HepG2 (cell line): ENCODE results near the gene TMEM63B. TPM values are rescaled to one million over a fixed set of nuclear protein-coding genes. Genes with fewer than 3 reads are reported as not detected.

ENCODE experiments used
- ATAC-seq: fragments of 200-7000 bp; cut with Tn5 transposase; 3 replicates; pipeline ENCODE4 v1.9.1; 2020; ENCODE audit warnings: mild to moderate bottlenecking, moderate library complexity
- BruUV-seq: library from RNA; stranded (reverse); fragments of 400-500 nt; replicated peaks from 2 replicates; lab custom pipeline; 2021; lab: Mats Ljungman, UMichigan
- CTCF ChIA-PET: fragments of 300-600 bp; formaldehyde crosslinking; extraction: SDS; loops from one replicate; lab custom pipeline; 2021; ENCODE audit warnings: low total read pairs, inconsistent platforms, low intra/inter-chr PET ratio; lab: Yijun Ruan, JAX
- POLR2A ChIA-PET: fragments of 350-600 bp; sonication (Branson Sonifier 250); formaldehyde crosslinking; loops from one replicate; lab custom pipeline; 2020; ENCODE audit warnings: antibody characterized with exemption, inconsistent platforms; lab: Yijun Ruan, JAX
- DNase-seq: peaks from one replicate; pipeline ENCODE4 v3.0.0-alpha.2; 2015; ENCODE audit warnings: low spot score
- FAIRE-seq: peaks from 3 replicates; lab custom pipeline; 2011; peaks lifted over from hg19 to GRCh38; lab: Jason Lieb, UNC
- H2AFZ ChIP-seq: one replicate; pipeline ENCODE4 v1.6.1; 2011; ENCODE audit warnings: low read length, inconsistent platforms
- H3K27ac ChIP-seq: fragments of 300-600 bp; 3 replicates; pipeline ENCODE4 v1.8.0; 2011; ENCODE audit warnings: mixed run types, mild to moderate bottlenecking, mixed read lengths, low read length, inconsistent platforms; ENCODE audit not compliant: insufficient read depth; ENCODE audit errors: extremely low read length
- H3K27me3 ChIP-seq, 2 experiments: fragments of 200-600 bp in 1 of 2; 2 replicates in 1 of 2; 3 replicates in 1 of 2; pipeline versions ENCODE4 v1.6.0 to v1.8.0; 2011; ENCODE audit warnings: low read length in 2 of 2, mild to moderate bottlenecking in 2 of 2, moderate library complexity in 2 of 2, inconsistent platforms in 1 of 2; ENCODE audit not compliant: insufficient read depth in 2 of 2, control insufficient read depth in 1 of 2
- H3K36me3 ChIP-seq, 2 experiments: fragments of 200-600 bp in 1 of 2; replicated peaks in 1 of 2; 2 replicates in 1 of 2; 3 replicates in 1 of 2; pipeline versions ENCODE4 v1.5.1 to v1.8.0; 2011; ENCODE audit warnings: low read length in 2 of 2, inconsistent platforms in 1 of 2; ENCODE audit not compliant: insufficient read depth in 2 of 2, control insufficient read depth in 1 of 2
- H3K4me1 ChIP-seq: 2 replicates; pipeline ENCODE4 v1.5.1; 2012; ENCODE audit warnings: low read length, inconsistent platforms; ENCODE audit not compliant: insufficient read depth
- H3K4me2 ChIP-seq: 2 replicates; pipeline ENCODE4 v1.6.0; 2011; ENCODE audit warnings: low read depth, low read length, inconsistent platforms
- H3K4me3 ChIP-seq, 3 experiments: fragments of 200-600 bp in 1 of 3; sonication (generic), shearing (Covaris generic) in 1 of 3; replicated peaks in 1 of 3; 2 replicates each; pipeline ENCODE4 v1.5.1; 2011 to 2016; ENCODE audit warnings: low read length in 3 of 3, inconsistent platforms in 2 of 3, low read depth in 2 of 3, mild to moderate bottlenecking in 2 of 3, control low read depth in 1 of 3, mixed read lengths in 1 of 3; ENCODE audit not compliant: insufficient read depth in 1 of 3
- H3K79me2 ChIP-seq: one replicate; pipeline ENCODE4 v1.6.1; 2011; ENCODE audit warnings: low read length, inconsistent platforms; ENCODE audit not compliant: insufficient read depth
- H3K9ac ChIP-seq: 2 replicates; pipeline ENCODE4 v1.6.0; 2011; ENCODE audit warnings: mild to moderate bottlenecking, low read depth, low read length, inconsistent platforms; ENCODE audit not compliant: insufficient read depth
- H3K9me3 ChIP-seq: 2 replicates; pipeline ENCODE4 v1.5.1; 2012; ENCODE audit warnings: mild to moderate bottlenecking, low read length
- H4K20me1 ChIP-seq: 2 replicates; pipeline ENCODE4 v1.6.0; 2011; ENCODE audit warnings: inconsistent platforms, mild to moderate bottlenecking, low read length, moderate library complexity; ENCODE audit not compliant: insufficient read depth
- PITX1 ChIP-seq: sonication (generic); formaldehyde crosslinking; IDR thresholded peaks from 2 replicates; pipeline ENCODE4 v1.5.1; 2020; ENCODE audit warnings: mild to moderate bottlenecking, missing genetic modification reagents
- SAFB2 ChIP-seq: sonication (generic); formaldehyde crosslinking; IDR thresholded peaks from 2 replicates; pipeline ENCODE4 v1.5.1; 2020; ENCODE audit warnings: missing genetic modification reagents, low read depth, mild to moderate bottlenecking, borderline replicate concordance
- TAF1 ChIP-seq: sonication (generic); formaldehyde crosslinking; IDR thresholded peaks from 2 replicates; pipeline ENCODE4 v1.4.0; 2020; ENCODE audit warnings: missing genetic modification reagents
- TEAD3 ChIP-seq: optimal IDR thresholded peaks from 2 replicates; pipeline ENCODE3; 2016; ENCODE audit warnings: borderline replicate concordance
- ZBTB4 ChIP-seq: sonication (generic); formaldehyde crosslinking; IDR thresholded peaks from 2 replicates; pipeline ENCODE4 v1.4.0; 2020; ENCODE audit warnings: missing genetic modification reagents, mild to moderate bottlenecking, borderline replicate concordance
- ZFAT ChIP-seq: sonication (generic); formaldehyde crosslinking; conservative IDR thresholded peaks from 2 replicates; pipeline ENCODE4 v1.8.1; 2023; ENCODE audit warnings: missing genetic modification reagents, inconsistent platforms
- ZNF121 ChIP-seq: sonication (generic); formaldehyde crosslinking; IDR thresholded peaks from 2 replicates; pipeline ENCODE4 v1.5.0; 2020; ENCODE audit warnings: mild to moderate bottlenecking, missing genetic modification reagents
- ZNF232 ChIP-seq: sonication (generic); formaldehyde crosslinking; IDR thresholded peaks from 2 replicates; pipeline ENCODE4 v1.4.0; 2020; ENCODE audit warnings: missing genetic modification reagents, borderline replicate concordance
- ZNF574 ChIP-seq: sonication (generic); formaldehyde crosslinking; IDR thresholded peaks from 2 replicates; pipeline ENCODE4 v1.4.0; 2020; ENCODE audit warnings: missing genetic modification reagents
- WGBS: methylation state at CpG from one replicate; pipeline ENCODE4 v1.1.6; 2017; ENCODE audit warnings: low lambda C conversion rate; 5-methylcytosine and 5-hydroxymethylcytosine counted together
- in situ Hi-C: cut with HindIII; loops from 2 replicates; pipeline ENCODE4 v1.10.0; 2017; ENCODE audit warnings: low pct_unique_long_range_greater_than_20kb; ENCODE audit not compliant: extremely low pct_ligation_motif_present
- intact Hi-C: fragments of 100-400 bp; cut with micrococcal nuclease; formaldehyde crosslinking; loops from one replicate; pipeline ENCODE4 v1.10.0; 2022; ENCODE audit not compliant: unreplicated experiment
- polyA plus RNA-seq, 8 experiments: library from polyadenylated mRNA; depleted of rRNA in 3 of 8; stranded (reverse) in 7 of 8; unstranded in 1 of 8; fragments of >200 nt; fragmentation: Illumina TruSeq in 4 of 8; extraction: Trizol in 4 of 8; gene quantifications; 2 replicates each; pipeline versions ENCODE4 v1.2.1 to v1.2.3, GENCODE V29; 2011 to 2016; ENCODE audit warnings: low read depth in 4 of 8, missing spikeins in 1 of 8, mixed read lengths in 1 of 8; ENCODE audit not compliant: insufficient read depth in 1 of 8
- total RNA-seq, 5 experiments: library from RNA; depleted of rRNA; stranded (reverse); fragments of >200 nt; fragmentation: Illumina TruSeq; extraction: Trizol; gene quantifications; 2 replicates each; pipeline ENCODE4 v1.2.3, GENCODE V29; 2016; ENCODE audit warnings: low read depth in 1 of 5
- TF ChIP-seq, protein P1 (sequence below): sonication (generic); formaldehyde crosslinking; IDR thresholded peaks from 2 replicates; pipeline ENCODE4 v1.4.0; 2020; ENCODE audit warnings: missing genetic modification reagents
- TF ChIP-seq, protein P2 (sequence below): sonication (generic); formaldehyde crosslinking; IDR thresholded peaks from 2 replicates; pipeline ENCODE4 v1.5.0; 2020; ENCODE audit warnings: missing genetic modification reagents

Gene TMEM63B
- total and polyA plus RNA-seq, 2 of the 13 experiments (the other 11 are each of a cell fraction or from before 2014, with no cell fraction given) = 27.4 to 75.8 TPM

- 65% methylated on average over 6 of the region's 6 CpGs for WGBS
- Histone ChIP-seq H3K27ac (peak overlapping the region; percentile 58), H4K20me1 (peaks cover 55% of the 10 kb centered on the region), H3K36me3 (peaks cover 11 to 38% of the 10 kb centered on the region in 2 experiments), H3K4me3 (no peak overlapping the region), H2AFZ (no peak overlapping the region), H3K9me3 (no peaks in the 10 kb centered on the region), H3K79me2 (peaks cover 82% of the 10 kb centered on the region), H3K27me3 (no peaks in the 10 kb centered on the region), H3K9ac (no peak overlapping the region; the same call in none of the 2 replicates), H3K4me1 (peaks cover 100% of the 10 kb centered on the region), H3K4me2 (peak overlapping the region; percentile 34)
- in situ Hi-C loops (no loop called here), intact Hi-C loops (no loop called here)
- FAIRE-seq (no peak), ATAC-seq (no peak), DNase-seq (no peak)
- BruUV-seq = no TSS peak
- POLR2A ChIA-PET = interaction anchor here (0.6 to 1.7 kb wide), 6 partner anchors 10 to 129 kb away, joined by 3 to 5 read pairs (median 5); partner anchors contain the start of genes HSP90AB1, MRPL14, SLC29A1 and TMEM63B
- CTCF ChIA-PET = interaction anchor here (1.1 kb wide), 1 partner anchor 18 kb away, joined by 3 read pairs; no protein-coding TSS in a partner anchor
- TF ChIP-seq ZNF121 (CRISPR knock-in tag) (peak; percentile 60), ZNF574 (CRISPR knock-in tag) (0 out of 2 replicates have a peak, but pooled peaks have one; percentile 21), SAFB2 (0 out of 2 replicates have a peak, but pooled peaks have one; percentile 23), ZFAT (CRISPR knock-in tag) (no peak), ZBTB4 (CRISPR knock-in tag) (0 out of 2 replicates have a peak, but pooled peaks have one; percentile 36), PITX1 (CRISPR knock-in tag) (no peak), TEAD3 (CRISPR knock-in tag) (peak; percentile 41), TAF1 (CRISPR knock-in tag) (0 out of 2 replicates have a peak, but pooled peaks have one; percentile 15), ZNF232 (CRISPR knock-in tag) (0 out of 2 replicates have a peak, but pooled peaks have one; percentile 3)
- TF ChIP-seq, protein P1, sequence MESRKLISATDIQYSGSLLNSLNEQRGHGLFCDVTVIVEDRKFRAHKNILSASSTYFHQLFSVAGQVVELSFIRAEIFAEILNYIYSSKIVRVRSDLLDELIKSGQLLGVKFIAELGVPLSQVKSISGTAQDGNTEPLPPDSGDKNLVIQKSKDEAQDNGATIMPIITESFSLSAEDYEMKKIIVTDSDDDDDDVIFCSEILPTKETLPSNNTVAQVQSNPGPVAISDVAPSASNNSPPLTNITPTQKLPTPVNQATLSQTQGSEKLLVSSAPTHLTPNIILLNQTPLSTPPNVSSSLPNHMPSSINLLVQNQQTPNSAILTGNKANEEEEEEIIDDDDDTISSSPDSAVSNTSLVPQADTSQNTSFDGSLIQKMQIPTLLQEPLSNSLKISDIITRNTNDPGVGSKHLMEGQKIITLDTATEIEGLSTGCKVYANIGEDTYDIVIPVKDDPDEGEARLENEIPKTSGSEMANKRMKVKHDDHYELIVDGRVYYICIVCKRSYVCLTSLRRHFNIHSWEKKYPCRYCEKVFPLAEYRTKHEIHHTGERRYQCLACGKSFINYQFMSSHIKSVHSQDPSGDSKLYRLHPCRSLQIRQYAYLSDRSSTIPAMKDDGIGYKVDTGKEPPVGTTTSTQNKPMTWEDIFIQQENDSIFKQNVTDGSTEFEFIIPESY (CRISPR knock-in tag) = peak; percentile 82; the same call in 1 of the 2 replicates
- TF ChIP-seq, protein P2, sequence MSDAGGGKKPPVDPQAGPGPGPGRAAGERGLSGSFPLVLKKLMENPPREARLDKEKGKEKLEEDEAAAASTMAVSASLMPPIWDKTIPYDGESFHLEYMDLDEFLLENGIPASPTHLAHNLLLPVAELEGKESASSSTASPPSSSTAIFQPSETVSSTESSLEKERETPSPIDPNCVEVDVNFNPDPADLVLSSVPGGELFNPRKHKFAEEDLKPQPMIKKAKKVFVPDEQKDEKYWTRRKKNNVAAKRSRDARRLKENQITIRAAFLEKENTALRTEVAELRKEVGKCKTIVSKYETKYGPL (CRISPR knock-in tag) = no peak
These were observed 9.8 kb upstream of the TMEM63B start for GRCh38 chr6:44117397-44118128.
